Calu3 (cell line): Measurements from ENCODE around the gene COA5. TPM values are rescaled to one million over a fixed set of nuclear protein-coding genes. Genes with fewer than 3 reads are reported as not detected.

Experiments
- BruUV-seq: library from RNA; stranded (reverse); fragments of 400-500 nt; replicated peaks from 2 replicates; lab custom pipeline; 2021; lab: Mats Ljungman, UMichigan
- CTCF ChIA-PET: fragments of 300-600 bp; sonication (Branson Sonifier 250); formaldehyde crosslinking; loops from one replicate; lab custom pipeline; 2022; ENCODE audit warnings: antibody characterized with exemption; lab: Charles Lee
- DNase-seq: peaks from one replicate; pipeline ENCODE4 v3.0.0; 2022
- H3K27ac Mint-ChIP-seq: one replicate; pipeline ENCODE4 v1.8.0; 2022; ENCODE audit warnings: mixed read lengths; ENCODE audit not compliant: unreplicated experiment
- H3K27me3 Mint-ChIP-seq: one replicate; pipeline ENCODE4 v1.8.0; 2022; ENCODE audit warnings: mixed read lengths; ENCODE audit not compliant: unreplicated experiment
- H3K36me3 Mint-ChIP-seq: one replicate; pipeline ENCODE4 v1.8.0; 2022; ENCODE audit warnings: mild to moderate bottlenecking, moderate library complexity, mixed read lengths; ENCODE audit not compliant: insufficient read depth, unreplicated experiment
- H3K4me1 Mint-ChIP-seq: one replicate; pipeline ENCODE4 v1.8.0; 2022; ENCODE audit warnings: mild to moderate bottlenecking, low read depth, mixed read lengths; ENCODE audit not compliant: unreplicated experiment
- H3K4me3 Mint-ChIP-seq: one replicate; pipeline ENCODE4 v1.8.0; 2022; ENCODE audit warnings: mild to moderate bottlenecking, low read depth, moderate library complexity, mixed read lengths; ENCODE audit not compliant: unreplicated experiment
- H3K9me3 Mint-ChIP-seq: one replicate; pipeline ENCODE4 v1.8.0; 2022; ENCODE audit warnings: low read depth, mixed read lengths; ENCODE audit not compliant: unreplicated experiment
- CTCF ChIP-seq: fragments of 200-600 bp; IDR thresholded peaks from one replicate; pipeline ENCODE4 v1.8.0; 2022; ENCODE audit warnings: antibody characterized with exemption; ENCODE audit not compliant: unreplicated experiment
- intact Hi-C: fragments of 100-400 bp; cut with micrococcal nuclease; formaldehyde crosslinking; loops from one replicate; pipeline ENCODE4 v1.10.0; 2022; ENCODE audit not compliant: unreplicated experiment
- total RNA-seq: library from RNA; stranded (reverse); gene quantifications from 2 replicates; pipeline ENCODE4 v1.2.3, GENCODE V29; 2022

COA5 gene
- total RNA-seq, 1 experiment from 2014 or later = 24.9 TPM

GRCh38 chr2:98592565-98592964, 15.7 kb downstream of the COA5 start:
- BruUV-seq = no TSS peak
- TF ChIP-seq CTCF = no peak
- no peak overlapping the region for H3K27ac Mint-ChIP-seq
- no peak for DNase-seq
- H3K36me3 Mint-ChIP-seq = peaks cover 26% of the 10 kb centered on the region
- CTCF ChIA-PET = no interaction called here
- H3K4me3 Mint-ChIP-seq = no peak overlapping the region
- H3K4me1 Mint-ChIP-seq = no peaks in the 10 kb centered on the region
- intact Hi-C loops = no loop called here
- H3K9me3 Mint-ChIP-seq = no peaks in the 10 kb centered on the region
- no peaks in the 10 kb centered on the region for H3K27me3 Mint-ChIP-seq

GRCh38 chr2:98589489-98589888, 18.8 kb downstream of the COA5 start:
- no TSS peak for BruUV-seq
- Mint-ChIP-seq H3K4me3 (no peak overlapping the region), H3K4me1 (no peaks in the 10 kb centered on the region), H3K27me3 (no peaks in the 10 kb centered on the region), H3K9me3 (no peaks in the 10 kb centered on the region), H3K36me3 (peaks cover 26% of the 10 kb centered on the region), H3K27ac (no peak overlapping the region)
- intact Hi-C loops = no loop called here
- DNase-seq = no peak
- CTCF ChIA-PET = no interaction called here
- TF ChIP-seq CTCF = no peak

GRCh38 chr2:98588880-98589431, 19.4 kb downstream of the COA5 start:
- no TSS peak for BruUV-seq
- no peak for DNase-seq
- Mint-ChIP-seq H3K4me1 (no peaks in the 10 kb centered on the region), H3K36me3 (peaks cover 24% of the 10 kb centered on the region), H3K27me3 (no peaks in the 10 kb centered on the region), H3K4me3 (no peak overlapping the region), H3K27ac (no peak overlapping the region), H3K9me3 (no peaks in the 10 kb centered on the region)
- CTCF ChIA-PET = no interaction called here
- intact Hi-C loops = no loop called here
- TF ChIP-seq CTCF = no peak

- Mint-ChIP-seq H3K27me3 (no peaks in the 10 kb centered on the region), H3K4me1 (no peaks in the 10 kb centered on the region), H3K36me3 (peaks cover 11% of the 10 kb centered on the region), H3K9me3 (no peaks in the 10 kb centered on the region), H3K27ac (no peak overlapping the region), H3K4me3 (no peak overlapping the region)
- intact Hi-C loops = no loop called here
- TF ChIP-seq CTCF = no peak
- CTCF ChIA-PET = no interaction called here
- DNase-seq = no peak
- BruUV-seq = no TSS peak
Observed at GRCh38 chr2:98586551-98587140, 21.7 kb downstream of the COA5 start.
